GM21737 (cell line): ENCODE results near the gene F12.
A peak's percentile ranks its signal among the peaks of the same experiment; 100 is the strongest.
"Not testable (repeated sequence)": the region's sequence is repeated elsewhere in the genome, so short reads cannot be mapped to it uniquely, and the experiment has no call there.

Source experiments
- ATAC-seq: cut with Tn5 transposase; IDR thresholded peaks from one replicate; pipeline ENCODE4 v1.9.1; 2021; ENCODE audit warnings: mild to moderate bottlenecking, moderate library complexity; ENCODE audit not compliant: unreplicated experiment

F12 gene

GRCh38 chr5:177370488-177371119 is 38.8 kb downstream of the F12 start:
- ATAC-seq: no peak

GRCh38 chr5:177369645-177370440 is 39.5 kb downstream of the F12 start:
- ATAC-seq: no peak

GRCh38 chr5:177368869-177369644 is 40.3 kb downstream of the F12 start:
- no peak for ATAC-seq

GRCh38 chr5:177367981-177368868 is 41.1 kb downstream of the F12 start:
- ATAC-seq: no peak

GRCh38 chr5:177367323-177367848 is 42.0 kb downstream of the F12 start:
- ATAC-seq: no peak

- no peak for ATAC-seq
Observed at GRCh38 chr5:177366528-177367322, 42.6 kb downstream of the F12 start.

- ATAC-seq: no peak
Observed at GRCh38 chr5:177365845-177366527, 43.4 kb downstream of the F12 start.

- no peak for ATAC-seq
Observed at GRCh38 chr5:177364159-177364962, 45.0 kb downstream of the F12 start.

GRCh38 chr5:177363565-177363964 is 45.8 kb downstream of the F12 start:
- ATAC-seq: no peak

GRCh38 chr5:177362610-177363507 is 46.5 kb downstream of the F12 start:
- peak; percentile 42 for ATAC-seq

- ATAC-seq: no peak
Observed at GRCh38 chr5:177362292-177362609, 47.1 kb downstream of the F12 start.

- no peak for ATAC-seq
Observed at GRCh38 chr5:177361418-177362291, 47.7 kb downstream of the F12 start.

- not testable (repeated sequence) for ATAC-seq
Observed at GRCh38 chr5:177360740-177361139, 48.6 kb downstream of the F12 start.

- no peak for ATAC-seq
Observed at GRCh38 chr5:177359860-177360259, 49.5 kb downstream of the F12 start.

- ATAC-seq: no peak
Observed at GRCh38 chr5:177359451-177359851, 49.9 kb downstream of the F12 start.

GRCh38 chr5:177358370-177358819 is 51.0 kb downstream of the F12 start:
- no peak for ATAC-seq
